Lung (tissue), 12 donors: ENCODE results near the gene SUSD4. TPM values are rescaled to one million over a fixed set of nuclear protein-coding genes. Genes with fewer than 3 reads are reported as not detected.

Experiments
- ATAC-seq: fragments of 200-7000 bp; cut with Tn5 transposase; one replicate; pipeline ENCODE4 v1.9.1; 2020; ENCODE audit warnings: moderate number of reproducible peaks; ENCODE audit not compliant: insufficient read depth, low FRiP score
- DNase-seq, 3 donors: peaks; one replicate each; pipeline ENCODE4 v3.0.0-alpha.2; 2013 to 2017
- H3K27ac ChIP-seq, 2 donors: one replicate each; pipeline ENCODE4 v1.5.1; 2013; ENCODE audit warnings: mild to moderate bottlenecking in 2 of 2, moderate library complexity in 2 of 2, control low read depth in 1 of 2, inconsistent platforms in 1 of 2, low read depth in 1 of 2, low read length in 1 of 2
- H3K27me3 ChIP-seq, 3 donors: one replicate each; pipeline ENCODE4 v1.5.1; 2013; ENCODE audit warnings: low read length in 2 of 3; ENCODE audit not compliant: control insufficient read depth in 3 of 3, insufficient read depth in 3 of 3
- H3K36me3 ChIP-seq, 4 donors: one replicate each; pipeline ENCODE4 v1.5.1; 2013; ENCODE audit warnings: low read length in 4 of 4, mild to moderate bottlenecking in 1 of 4, moderate library complexity in 1 of 4; ENCODE audit not compliant: control insufficient read depth in 4 of 4, insufficient read depth in 4 of 4
- H3K4me1 ChIP-seq, 5 donors: one replicate each; pipeline ENCODE4 v1.5.1; 2013; ENCODE audit warnings: low read length in 5 of 5, mild to moderate bottlenecking in 2 of 5, moderate library complexity in 1 of 5; ENCODE audit not compliant: control insufficient read depth in 5 of 5, insufficient read depth in 5 of 5
- H3K4me3 ChIP-seq: one replicate; pipeline ENCODE4 v1.5.1; 2013; ENCODE audit warnings: mild to moderate bottlenecking, control low read depth, moderate library complexity
- H3K9ac ChIP-seq, 2 donors: one replicate each; pipeline ENCODE4 v1.5.1; 2013; ENCODE audit warnings: low read length in 2 of 2, control low read depth in 1 of 2; ENCODE audit not compliant: insufficient read depth in 1 of 2
- H3K9me3 ChIP-seq, 4 donors: one replicate each; pipeline ENCODE4 v1.5.1; 2013; ENCODE audit warnings: low read length in 3 of 4, mild to moderate bottlenecking in 1 of 4, moderate library complexity in 1 of 4; ENCODE audit not compliant: control insufficient read depth in 4 of 4, insufficient read depth in 3 of 4
- WGBS, 2 donors: extraction: QIAGEN DNeasy Blood & Tissue Kit; methylation state at CpG; one replicate each; pipeline ENCODE4 v1.1.7; 2013; 5-methylcytosine and 5-hydroxymethylcytosine counted together
- polyA plus RNA-seq, 2 donors: library from polyadenylated mRNA; stranded (reverse); fragments of 200-250 nt; gene quantifications; one replicate each; pipeline ENCODE4 v1.2.1, GENCODE V29; 2013
- total RNA-seq, 2 donors: library from RNA; depleted of rRNA in 1 of 2; stranded (reverse); fragments of >200 nt in 1 of 2; gene quantifications; one replicate each; pipeline ENCODE4 v1.2.1, GENCODE V29; 2014 to 2021
- TF ChIP-seq, protein P1 (sequence below): IDR thresholded peaks from 2 replicates; pipeline ENCODE4 v1.5.1; 2012; ENCODE audit warnings: mild to moderate bottlenecking; ENCODE audit errors: control extremely low read depth, extremely low read depth
- donor health status: control.
- donor health status: control.
- donor health status: Bipolar disorder and iron deficiency.
- donor health status: healthy.
- donor health status: DM: yes; HTN: yes; CAD: no.

SUSD4 gene
- total and polyA plus RNA-seq, 4 donors, result 2.8 to 17.0 (median 4.9) TPM

DNA sequence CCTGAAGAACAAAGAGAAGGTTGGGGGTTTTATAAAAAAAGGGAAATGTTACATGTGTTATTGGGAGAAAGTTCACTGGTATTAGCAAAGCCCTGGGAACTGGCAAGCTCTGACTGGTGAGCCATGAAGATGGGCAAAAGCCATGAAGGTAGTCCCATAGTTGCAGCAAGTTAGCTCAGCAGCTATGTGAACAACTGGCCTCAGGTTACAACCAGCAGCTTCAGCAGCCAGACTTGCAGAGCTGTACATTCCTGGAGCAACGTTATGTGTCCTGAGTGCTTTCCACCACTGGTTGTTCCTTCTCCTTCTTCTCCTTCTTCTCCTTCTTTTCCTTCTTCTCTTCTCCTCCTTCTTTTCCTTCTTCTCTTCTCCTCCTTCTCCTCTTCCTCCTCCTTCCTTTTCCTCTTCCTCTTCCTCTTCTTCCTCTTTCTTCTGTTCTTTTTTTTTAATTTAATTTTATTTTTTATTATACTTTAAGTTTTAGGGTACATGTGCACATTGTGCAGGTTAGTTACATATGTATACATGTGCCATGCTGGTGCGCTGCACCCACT is 164.8 kb downstream of the SUSD4 start:
- WGBS, 2 donors, result 43 to 44% methylated on average over 2 of the region's 2 CpGs
- ATAC-seq, result no peak
- Histone ChIP-seq H3K27ac (no peak overlapping the region), H3K36me3 (no peaks in the 10 kb centered on the region), H3K9ac (no peak overlapping the region), H3K9me3 (no peaks in the 10 kb centered on the region), H3K4me3 (no peak overlapping the region), H3K4me1 (peaks cover 0 to 10% (median 4%) of the 10 kb centered on the region in 5 donors), H3K27me3 (no peaks in the 10 kb centered on the region)
- TF ChIP-seq, protein P1, sequence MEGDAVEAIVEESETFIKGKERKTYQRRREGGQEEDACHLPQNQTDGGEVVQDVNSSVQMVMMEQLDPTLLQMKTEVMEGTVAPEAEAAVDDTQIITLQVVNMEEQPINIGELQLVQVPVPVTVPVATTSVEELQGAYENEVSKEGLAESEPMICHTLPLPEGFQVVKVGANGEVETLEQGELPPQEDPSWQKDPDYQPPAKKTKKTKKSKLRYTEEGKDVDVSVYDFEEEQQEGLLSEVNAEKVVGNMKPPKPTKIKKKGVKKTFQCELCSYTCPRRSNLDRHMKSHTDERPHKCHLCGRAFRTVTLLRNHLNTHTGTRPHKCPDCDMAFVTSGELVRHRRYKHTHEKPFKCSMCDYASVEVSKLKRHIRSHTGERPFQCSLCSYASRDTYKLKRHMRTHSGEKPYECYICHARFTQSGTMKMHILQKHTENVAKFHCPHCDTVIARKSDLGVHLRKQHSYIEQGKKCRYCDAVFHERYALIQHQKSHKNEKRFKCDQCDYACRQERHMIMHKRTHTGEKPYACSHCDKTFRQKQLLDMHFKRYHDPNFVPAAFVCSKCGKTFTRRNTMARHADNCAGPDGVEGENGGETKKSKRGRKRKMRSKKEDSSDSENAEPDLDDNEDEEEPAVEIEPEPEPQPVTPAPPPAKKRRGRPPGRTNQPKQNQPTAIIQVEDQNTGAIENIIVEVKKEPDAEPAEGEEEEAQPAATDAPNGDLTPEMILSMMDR, result no peak
- DNase-seq, result no peak

DNA sequence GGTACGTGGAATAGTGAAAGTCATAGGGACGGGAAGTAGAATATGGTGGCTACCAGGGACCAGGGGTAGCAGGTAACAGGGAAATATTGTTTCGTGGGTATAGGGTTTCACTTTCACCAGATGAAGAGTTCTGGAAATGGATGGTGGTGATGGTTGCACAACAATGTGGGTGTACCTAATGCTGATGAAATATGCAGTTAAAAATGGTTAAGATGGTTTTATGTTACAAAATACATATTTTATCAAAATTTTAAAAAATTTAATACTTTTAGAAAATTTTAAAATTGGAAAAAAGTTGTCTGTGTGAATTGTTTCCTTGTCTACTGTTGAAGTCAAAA is 165.4 kb downstream of the SUSD4 start:
- H3K9me3 ChIP-seq, result no peaks in the 10 kb centered on the region
- H3K27me3 ChIP-seq, result no peaks in the 10 kb centered on the region
- TF ChIP-seq, protein P1, result no peak
- no peaks in the 10 kb centered on the region for H3K36me3 ChIP-seq
- WGBS, 2 donors, result 55 to 70% methylated on average over 3 of the region's 3 CpGs
- no peak overlapping the region for H3K4me3 ChIP-seq
- H3K27ac ChIP-seq, result no peak overlapping the region
- H3K4me1 ChIP-seq, result peaks cover 0 to 10% (median 4%) of the 10 kb centered on the region in 5 donors
- ATAC-seq, result no peak
- H3K9ac ChIP-seq, result no peak overlapping the region
- no peak for DNase-seq

DNA sequence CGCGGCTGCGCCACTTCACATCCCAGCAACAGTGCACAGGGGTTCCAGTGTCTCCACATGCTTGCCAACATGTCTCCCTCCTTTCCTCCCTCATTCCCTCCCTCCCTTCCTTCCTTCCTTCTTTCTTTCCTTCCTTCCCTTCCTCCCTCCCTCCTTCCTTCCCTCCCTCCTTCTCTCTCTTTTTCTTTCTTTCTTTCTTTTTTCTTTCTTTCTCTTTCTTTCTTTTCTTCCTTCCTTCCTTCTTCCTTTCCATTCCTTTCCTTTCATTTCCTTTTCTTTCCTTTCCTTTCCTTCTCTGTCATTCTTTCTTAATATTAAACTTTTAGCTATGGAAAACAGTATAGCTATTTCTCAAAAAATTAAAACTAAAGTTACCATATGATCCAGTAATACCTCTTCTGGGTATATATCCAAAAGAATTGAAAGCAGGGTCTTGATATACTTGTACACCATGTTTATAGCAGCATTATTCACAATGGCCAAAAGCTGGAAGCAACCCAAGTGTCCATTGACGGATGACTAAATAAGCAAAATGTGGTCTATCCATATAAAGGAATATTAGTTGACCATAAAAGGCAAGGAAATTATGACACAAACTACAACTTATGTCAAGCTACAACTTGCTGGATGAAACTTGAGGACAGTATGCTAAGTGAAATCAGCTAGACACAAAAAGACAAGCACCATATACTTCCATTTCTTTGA is 165.9 kb downstream of the SUSD4 start:
- DNase-seq (no peak), ATAC-seq (no peak)
- Histone ChIP-seq H3K36me3 (no peaks in the 10 kb centered on the region), H3K27ac (no peak overlapping the region), H3K4me1 (peaks cover 0 to 10% (median 4%) of the 10 kb centered on the region in 5 donors), H3K9ac (no peak overlapping the region), H3K9me3 (no peaks in the 10 kb centered on the region), H3K27me3 (no peaks in the 10 kb centered on the region), H3K4me3 (no peak overlapping the region)
- WGBS, 2 donors, result 66 to 68% methylated on average over 4 of the region's 4 CpGs
- TF ChIP-seq, protein P1, result no peak
